IPS-15b (cell line): ENCODE measurements around the gene LHB.
A peak's percentile ranks its signal among the peaks of the same experiment; 100 is the strongest.

ENCODE experiments used
- H3K27me3 ChIP-seq: one replicate; pipeline ENCODE4 v1.6.1; 2013; ENCODE audit warnings: low read length; ENCODE audit not compliant: control insufficient read depth, insufficient read depth
- H3K36me3 ChIP-seq: one replicate; pipeline ENCODE4 v1.6.1; 2013; ENCODE audit warnings: low read length; ENCODE audit not compliant: control insufficient read depth, insufficient read depth
- H3K4me1 ChIP-seq: one replicate; pipeline ENCODE4 v1.6.1; 2013; ENCODE audit warnings: mild to moderate bottlenecking, low read length; ENCODE audit not compliant: control insufficient read depth, insufficient read depth
- H3K4me3 ChIP-seq: one replicate; pipeline ENCODE4 v1.5.1; 2013; ENCODE audit warnings: low read depth, low read length
- H3K9ac ChIP-seq: one replicate; pipeline ENCODE4 v1.6.1; 2013; ENCODE audit warnings: low read depth, mild to moderate bottlenecking, low read length
- H3K9me3 ChIP-seq: one replicate; pipeline ENCODE4 v1.6.1; 2013; ENCODE audit warnings: mild to moderate bottlenecking, low read length; ENCODE audit not compliant: control insufficient read depth, insufficient read depth

Gene LHB

DNA sequence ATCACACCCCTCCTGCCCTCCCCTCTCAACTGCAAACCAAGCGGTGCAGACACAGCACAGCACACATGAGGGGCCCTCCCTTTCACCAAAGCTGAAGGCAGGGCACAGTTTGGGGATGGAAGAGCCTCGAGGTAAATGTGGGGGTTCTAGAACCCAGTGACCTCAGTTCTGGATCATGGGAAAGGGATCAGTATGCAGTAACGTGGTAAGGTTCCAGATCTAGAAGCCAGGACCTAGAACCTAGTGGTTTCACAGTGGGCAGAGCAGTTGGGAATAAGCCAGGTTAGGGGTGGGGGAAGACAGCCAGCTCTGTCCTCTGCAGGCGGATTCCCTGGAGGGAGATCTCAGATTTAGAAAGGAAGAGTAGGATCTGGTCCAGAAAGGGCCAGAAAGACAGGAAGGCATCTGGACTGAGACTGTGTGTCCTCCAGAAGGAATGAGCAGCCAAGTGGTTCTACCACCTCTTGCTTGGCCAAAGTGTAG lies 48.7 kb downstream of the LHB start:
- peaks cover 15% of the 10 kb centered on the region for H3K36me3 ChIP-seq
- H3K27me3 ChIP-seq, result no peaks in the 10 kb centered on the region
- H3K9me3 ChIP-seq, result no peaks in the 10 kb centered on the region
- peaks cover 15% of the 10 kb centered on the region for H3K4me1 ChIP-seq
- no peak overlapping the region for H3K9ac ChIP-seq
- no peak overlapping the region for H3K4me3 ChIP-seq

DNA sequence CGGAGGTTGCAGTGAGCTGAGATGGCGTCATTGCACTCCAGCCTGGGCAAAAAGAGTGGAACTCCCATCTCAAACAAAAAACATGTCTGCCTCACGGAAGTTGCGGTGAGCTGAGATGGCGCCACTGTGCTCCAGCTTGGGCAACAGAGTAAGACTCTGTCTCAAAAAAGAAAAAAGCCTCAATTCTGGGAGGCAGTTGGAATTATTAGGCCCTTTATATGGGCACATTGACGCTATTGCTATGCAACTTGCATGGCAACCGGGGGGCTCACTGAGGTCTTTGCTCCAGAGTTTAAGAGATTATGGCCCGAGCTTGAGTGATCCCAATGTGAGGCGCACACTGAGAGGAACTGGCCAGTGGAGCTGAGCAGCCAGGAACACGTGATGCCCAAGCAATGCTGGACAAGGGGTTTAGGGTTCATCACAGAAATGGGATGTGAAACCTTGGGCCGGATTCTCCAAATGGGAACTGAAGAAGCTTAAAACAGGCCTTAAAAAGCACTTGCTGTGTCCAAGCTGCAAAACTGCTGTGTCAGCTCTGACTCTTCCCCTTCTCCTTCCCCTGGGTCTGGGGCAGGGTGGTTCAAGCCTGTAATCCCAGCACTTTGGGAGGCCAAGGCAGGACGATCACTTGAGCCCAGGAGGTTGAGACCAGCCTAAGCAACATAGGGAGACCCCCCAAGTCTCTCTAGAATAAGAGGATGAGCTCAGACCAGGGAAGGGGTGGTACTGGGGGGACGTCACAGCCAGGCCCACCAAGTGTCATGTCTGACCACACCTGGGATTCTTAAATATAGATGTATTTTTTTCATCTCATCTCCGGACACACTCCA lies 49.3 kb downstream of the LHB start:
- Histone ChIP-seq H3K4me1 (peaks cover 16% of the 10 kb centered on the region), H3K9ac (no peak overlapping the region), H3K4me3 (no peak overlapping the region), H3K27me3 (no peaks in the 10 kb centered on the region), H3K36me3 (peaks cover 15% of the 10 kb centered on the region), H3K9me3 (no peaks in the 10 kb centered on the region)

DNA sequence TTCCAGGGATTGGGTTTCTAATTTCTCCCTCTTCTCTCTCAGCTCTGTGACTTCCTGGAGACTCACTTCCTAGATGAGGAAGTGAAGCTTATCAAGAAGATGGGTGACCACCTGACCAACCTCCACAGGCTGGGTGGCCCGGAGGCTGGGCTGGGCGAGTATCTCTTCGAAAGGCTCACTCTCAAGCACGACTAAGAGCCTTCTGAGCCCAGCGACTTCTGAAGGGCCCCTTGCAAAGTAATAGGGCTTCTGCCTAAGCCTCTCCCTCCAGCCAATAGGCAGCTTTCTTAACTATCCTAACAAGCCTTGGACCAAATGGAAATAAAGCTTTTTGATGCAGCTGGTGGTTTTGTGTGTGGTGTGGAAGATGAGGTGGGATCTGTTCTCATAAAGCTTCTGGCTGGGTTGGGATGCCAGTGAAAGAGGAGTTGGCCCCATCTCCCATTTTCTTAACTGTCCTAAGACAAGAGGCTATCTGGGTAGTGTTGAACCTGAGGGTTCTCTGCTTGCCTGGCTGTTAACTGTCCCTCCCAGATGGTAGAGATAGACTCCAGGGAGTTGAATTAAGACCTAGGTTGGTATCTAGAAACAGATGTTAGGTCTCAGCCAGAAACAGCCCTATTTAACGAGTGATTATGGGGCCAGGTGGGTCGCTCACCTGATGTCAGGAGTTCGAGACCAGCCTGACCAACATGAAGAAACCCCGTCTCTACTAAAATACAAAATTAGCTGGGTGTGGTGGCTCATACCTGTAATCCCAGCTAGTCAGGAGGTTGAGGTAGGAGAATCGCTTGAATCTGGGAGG lies 50.1 kb downstream of the LHB start:
- H3K36me3 ChIP-seq, result peaks cover 15% of the 10 kb centered on the region
- H3K4me1 ChIP-seq, result peaks cover 18% of the 10 kb centered on the region
- H3K27me3 ChIP-seq, result no peaks in the 10 kb centered on the region
- H3K9ac ChIP-seq, result peak overlapping the region; percentile 97
- H3K9me3 ChIP-seq, result no peaks in the 10 kb centered on the region
- peak overlapping the region; percentile 94 for H3K4me3 ChIP-seq
